Endodermal cell (in vitro differentiated cells): Measurements from ENCODE around the gene STX11. TPM values are rescaled to one million over a fixed set of nuclear protein-coding genes. Genes with fewer than 3 reads are reported as not detected.

Experiments
- DNase-seq: peaks from one replicate; pipeline ENCODE4 v3.0.0-alpha.2; 2017
- H3K27ac ChIP-seq: 2 replicates; pipeline ENCODE4 v1.5.1; 2013; ENCODE audit warnings: mild to moderate bottlenecking, low read depth, low read length, moderate library complexity
- H3K27me3 ChIP-seq: 2 replicates; pipeline ENCODE4 v1.6.1; 2013; ENCODE audit warnings: mild to moderate bottlenecking, low read length, moderate library complexity; ENCODE audit not compliant: insufficient read depth, control insufficient read depth, poor library complexity, severe bottlenecking
- H3K36me3 ChIP-seq: 2 replicates; pipeline ENCODE4 v1.7.0; 2013; ENCODE audit warnings: mild to moderate bottlenecking, low read length, moderate library complexity; ENCODE audit not compliant: control insufficient read depth, insufficient read depth
- H3K4me1 ChIP-seq: one replicate; pipeline ENCODE4 v1.7.0; 2013; ENCODE audit warnings: low read length; ENCODE audit not compliant: control insufficient read depth, insufficient read depth
- H3K4me3 ChIP-seq: 2 replicates; pipeline ENCODE4 v1.5.1; 2013; ENCODE audit warnings: mild to moderate bottlenecking, low read length, moderate library complexity
- H3K9ac ChIP-seq: 2 replicates; pipeline ENCODE4 v1.6.1; 2013; ENCODE audit warnings: mild to moderate bottlenecking, low read length, moderate library complexity; ENCODE audit not compliant: poor library complexity, severe bottlenecking; ENCODE audit errors: extremely low read depth
- H3K9me3 ChIP-seq: 2 replicates; pipeline ENCODE4 v1.6.1; 2013; ENCODE audit warnings: mild to moderate bottlenecking, low read length, moderate library complexity; ENCODE audit not compliant: control insufficient read depth
- H3K27ac Mint-ChIP-seq: 2 replicates; pipeline ENCODE4 v1.8.0; 2020; ENCODE audit warnings: mixed read lengths
- H3K27me3 Mint-ChIP-seq: 2 replicates; pipeline ENCODE4 v1.8.0; 2021; ENCODE audit warnings: mild to moderate bottlenecking, mixed read lengths; ENCODE audit not compliant: insufficient read depth
- H3K36me3 Mint-ChIP-seq: 2 replicates; pipeline ENCODE4 v1.8.0; 2020; ENCODE audit warnings: low read depth, mixed read lengths
- H3K4me1 Mint-ChIP-seq: 2 replicates; pipeline ENCODE4 v1.8.0; 2020; ENCODE audit warnings: mixed read lengths
- H3K4me3 Mint-ChIP-seq: 2 replicates; pipeline ENCODE4 v1.8.0; 2020; ENCODE audit warnings: mild to moderate bottlenecking, moderate library complexity, mixed read lengths
- H3K9me3 Mint-ChIP-seq: 2 replicates; pipeline ENCODE4 v1.8.0; 2020; ENCODE audit warnings: mild to moderate bottlenecking, mixed read lengths
- WGBS, 2 experiments: methylation state at CpG; one replicate each; pipeline versions ENCODE4 v1.1.5 to v1.1.7; 2013; ENCODE audit warnings: missing lambda C conversion rate in 2 of 2, mixed read lengths in 1 of 2; ENCODE audit not compliant: insufficient coverage in 1 of 2, insufficient read length in 1 of 2; 5-methylcytosine and 5-hydroxymethylcytosine counted together
- total RNA-seq, 2 donors: library from RNA; stranded (reverse); fragmentation: NEBNext Ultra II Directional in 1 of 2; extraction: Animal tissue kit (Norgen Biotek cat#: 25700) in 1 of 2; gene quantifications; 2 replicates in 1 of 2; 3 replicates in 1 of 2; pipeline ENCODE4 v1.2.1, GENCODE V29; 2021
- TF ChIP-seq, protein P1 (sequence below): fragments of 200-600 bp; sonication (generic); conservative IDR thresholded peaks from 2 replicates; pipeline ENCODE4 v1.5.0; 2021; ENCODE audit warnings: antibody characterized with exemption, mild to moderate bottlenecking

The STX11 gene
- total RNA-seq, 2 donors from 2014 or later = 0.29 TPM; not detected in 1

DNA sequence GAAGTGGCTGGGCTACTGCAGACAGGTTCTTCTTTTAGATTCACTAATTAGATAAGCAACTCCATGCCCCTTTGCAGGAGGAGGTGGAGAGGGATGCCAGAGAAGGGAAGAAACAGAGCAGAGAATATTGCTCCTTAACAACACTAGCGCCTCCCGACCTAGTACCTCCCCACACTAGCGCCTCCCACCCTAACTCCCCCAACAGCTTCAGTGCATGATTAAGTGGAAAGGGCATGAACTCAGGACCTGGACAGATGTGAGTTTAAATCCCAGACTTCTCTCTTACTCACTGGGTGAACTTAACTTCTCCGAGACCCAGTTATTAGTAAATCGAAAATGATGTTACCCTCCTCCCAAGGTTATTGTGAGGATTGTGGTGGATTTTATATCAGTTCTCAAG is 25.7 kb downstream of the STX11 start:
- Histone ChIP-seq H3K9ac (no peak overlapping the region), H3K9me3 (peaks cover 8% of the 10 kb centered on the region), H3K27me3 (no peaks in the 10 kb centered on the region), H3K36me3 (no peaks in the 10 kb centered on the region), H3K4me1 (no peaks in the 10 kb centered on the region), H3K27ac (no peak overlapping the region), H3K4me3 (no peak overlapping the region)
- 83 to 91% methylated on average over 3 to 5 of the region's 5 CpGs for WGBS, 2 experiments
- Mint-ChIP-seq H3K9me3 (peaks cover 2% of the 10 kb centered on the region), H3K27ac (no peak overlapping the region), H3K4me1 (no peaks in the 10 kb centered on the region), H3K27me3 (peaks cover 5% of the 10 kb centered on the region), H3K36me3 (no peaks in the 10 kb centered on the region), H3K4me3 (no peak overlapping the region)
- TF ChIP-seq, protein P1, sequence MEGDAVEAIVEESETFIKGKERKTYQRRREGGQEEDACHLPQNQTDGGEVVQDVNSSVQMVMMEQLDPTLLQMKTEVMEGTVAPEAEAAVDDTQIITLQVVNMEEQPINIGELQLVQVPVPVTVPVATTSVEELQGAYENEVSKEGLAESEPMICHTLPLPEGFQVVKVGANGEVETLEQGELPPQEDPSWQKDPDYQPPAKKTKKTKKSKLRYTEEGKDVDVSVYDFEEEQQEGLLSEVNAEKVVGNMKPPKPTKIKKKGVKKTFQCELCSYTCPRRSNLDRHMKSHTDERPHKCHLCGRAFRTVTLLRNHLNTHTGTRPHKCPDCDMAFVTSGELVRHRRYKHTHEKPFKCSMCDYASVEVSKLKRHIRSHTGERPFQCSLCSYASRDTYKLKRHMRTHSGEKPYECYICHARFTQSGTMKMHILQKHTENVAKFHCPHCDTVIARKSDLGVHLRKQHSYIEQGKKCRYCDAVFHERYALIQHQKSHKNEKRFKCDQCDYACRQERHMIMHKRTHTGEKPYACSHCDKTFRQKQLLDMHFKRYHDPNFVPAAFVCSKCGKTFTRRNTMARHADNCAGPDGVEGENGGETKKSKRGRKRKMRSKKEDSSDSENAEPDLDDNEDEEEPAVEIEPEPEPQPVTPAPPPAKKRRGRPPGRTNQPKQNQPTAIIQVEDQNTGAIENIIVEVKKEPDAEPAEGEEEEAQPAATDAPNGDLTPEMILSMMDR = no peak
- DNase-seq = no peak

DNA sequence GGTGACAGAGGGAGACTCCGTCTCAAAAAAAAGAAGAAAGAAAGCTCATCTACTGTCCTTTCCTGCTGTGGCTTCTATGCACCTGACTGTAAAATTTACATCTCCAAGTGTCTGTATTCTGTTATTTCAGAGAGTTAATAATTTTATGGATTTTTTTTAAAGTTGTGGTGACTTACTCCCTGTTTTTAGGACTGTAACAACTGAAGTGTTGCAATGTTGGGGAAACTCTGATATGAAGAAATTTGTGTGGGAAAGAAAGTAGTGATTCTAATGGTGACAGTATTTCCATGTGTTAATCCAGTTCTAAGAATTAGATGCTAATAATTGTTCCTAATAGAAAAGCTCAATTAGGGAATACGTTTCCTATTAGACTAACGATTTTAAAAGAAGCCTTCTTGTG is 27.4 kb downstream of the STX11 start:
- WGBS, 2 experiments = 86 to 90% methylated on average over 3 of the region's 3 CpGs
- Mint-ChIP-seq H3K9me3 (no peaks in the 10 kb centered on the region), H3K27me3 (peaks cover 5% of the 10 kb centered on the region), H3K36me3 (no peaks in the 10 kb centered on the region), H3K4me3 (no peak overlapping the region), H3K27ac (no peak overlapping the region), H3K4me1 (no peaks in the 10 kb centered on the region)
- TF ChIP-seq, protein P1 = no peak
- H3K27me3 ChIP-seq = no peaks in the 10 kb centered on the region
- H3K9ac ChIP-seq = no peak overlapping the region
- H3K36me3 ChIP-seq = no peaks in the 10 kb centered on the region
- H3K4me1 ChIP-seq = no peaks in the 10 kb centered on the region
- H3K4me3 ChIP-seq = no peak overlapping the region
- peaks cover 8% of the 10 kb centered on the region for H3K9me3 ChIP-seq
- DNase-seq = no peak
- no peak overlapping the region for H3K27ac ChIP-seq

DNA sequence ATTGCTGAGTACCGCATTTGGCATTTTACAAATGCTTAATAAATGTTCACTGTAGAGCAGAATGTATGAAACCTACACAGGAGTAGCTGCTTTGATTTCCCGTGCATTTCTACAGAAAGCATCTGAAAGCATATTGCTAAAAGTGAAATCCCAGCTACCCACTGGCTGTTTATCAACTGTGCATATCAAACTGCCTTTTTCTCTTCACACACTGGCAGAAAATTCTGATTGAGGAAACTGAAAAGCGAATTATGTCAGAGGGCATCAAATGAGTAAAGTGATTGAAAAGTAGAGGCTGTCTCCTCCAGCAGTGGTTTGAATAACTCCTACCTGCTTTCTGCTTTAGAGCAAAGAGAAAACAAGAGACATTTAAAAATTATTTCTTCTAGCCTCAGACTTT is 28.0 kb downstream of the STX11 start:
- H3K27me3 Mint-ChIP-seq = peaks cover 5% of the 10 kb centered on the region
- Histone ChIP-seq H3K4me1 (no peaks in the 10 kb centered on the region), H3K27ac (no peak overlapping the region), H3K36me3 (no peaks in the 10 kb centered on the region), H3K4me3 (no peak overlapping the region), H3K9me3 (peaks cover 3% of the 10 kb centered on the region), H3K9ac (no peak overlapping the region), H3K27me3 (no peaks in the 10 kb centered on the region)
- H3K4me1 Mint-ChIP-seq = no peaks in the 10 kb centered on the region
- 92 to 94% methylated on average over 2 to 3 of the region's 3 CpGs for WGBS, 2 experiments
- no peak overlapping the region for H3K27ac Mint-ChIP-seq
- H3K36me3 Mint-ChIP-seq = no peaks in the 10 kb centered on the region
- TF ChIP-seq, protein P1 = no peak
- H3K4me3 Mint-ChIP-seq = no peak overlapping the region
- DNase-seq = no peak
- no peaks in the 10 kb centered on the region for H3K9me3 Mint-ChIP-seq
